ENCODE data around the gene AZIN2. TPM values are rescaled to one million over a fixed set of nuclear protein-coding genes. Genes with fewer than 3 reads are reported as not detected.

The AZIN2 gene
- total RNA-seq, 1 donor from 2014 or later, result 7.0 TPM

GRCh38 chr1:33078030-33078591 is 2.8 kb upstream of the AZIN2 start:
- H3K27me3 Mint-ChIP-seq (ENCODE audit: unreplicated experiment), result peaks cover 4% of the 10 kb centered on the region
- no peaks in the 10 kb centered on the region for H3K36me3 Mint-ChIP-seq (ENCODE audit: unreplicated experiment)
- H3K4me1 Mint-ChIP-seq (ENCODE audit: low read depth, unreplicated experiment), result peaks cover 4% of the 10 kb centered on the region
- H3K27ac Mint-ChIP-seq (ENCODE audit: unreplicated experiment), result no peak overlapping the region
- DNase-seq, result no peak
- H3K9me3 Mint-ChIP-seq (ENCODE audit: unreplicated experiment), result peaks cover 3% of the 10 kb centered on the region
- TF ChIP-seq CTCF (IDR thresholded peaks at IDR 0.05; ENCODE audit: partially characterized antibody, unreplicated experiment), result no peak
- no peak overlapping the region for H3K4me3 Mint-ChIP-seq (ENCODE audit: unreplicated experiment)

- TF ChIP-seq CTCF (IDR thresholded peaks at IDR 0.05; ENCODE audit: partially characterized antibody, unreplicated experiment), result no peak
- no peak overlapping the region for H3K27ac Mint-ChIP-seq (ENCODE audit: unreplicated experiment)
- H3K36me3 Mint-ChIP-seq (ENCODE audit: unreplicated experiment), result no peaks in the 10 kb centered on the region
- peaks cover 6% of the 10 kb centered on the region for H3K27me3 Mint-ChIP-seq (ENCODE audit: unreplicated experiment)
- H3K4me1 Mint-ChIP-seq (ENCODE audit: low read depth, unreplicated experiment), result peaks cover 4% of the 10 kb centered on the region
- peaks cover 3% of the 10 kb centered on the region for H3K9me3 Mint-ChIP-seq (ENCODE audit: unreplicated experiment)
- H3K4me3 Mint-ChIP-seq (ENCODE audit: unreplicated experiment), result peak overlapping the region; percentile 80
- DNase-seq, result no peak
These were observed 580 bp upstream of the AZIN2 start for GRCh38 chr1:33080373-33080772.

- peaks cover 7% of the 10 kb centered on the region for H3K4me1 Mint-ChIP-seq (ENCODE audit: low read depth, unreplicated experiment)
- peaks cover 8% of the 10 kb centered on the region for H3K27me3 Mint-ChIP-seq (ENCODE audit: unreplicated experiment)
- no peak overlapping the region for H3K27ac Mint-ChIP-seq (ENCODE audit: unreplicated experiment)
- peaks cover 4% of the 10 kb centered on the region for H3K9me3 Mint-ChIP-seq (ENCODE audit: unreplicated experiment)
- peak overlapping the region; percentile 84 for H3K4me3 Mint-ChIP-seq (ENCODE audit: unreplicated experiment)
- no peaks in the 10 kb centered on the region for H3K36me3 Mint-ChIP-seq (ENCODE audit: unreplicated experiment)
- no peak for TF ChIP-seq CTCF (IDR thresholded peaks at IDR 0.05; ENCODE audit: partially characterized antibody, unreplicated experiment)
- DNase-seq, result no peak
These were observed 777 bp downstream of the AZIN2 start for GRCh38 chr1:33081554-33082305.

GRCh38 chr1:33082575-33083108 is 1.7 kb downstream of the AZIN2 start:
- peaks cover 6% of the 10 kb centered on the region for H3K9me3 Mint-ChIP-seq (ENCODE audit: unreplicated experiment)
- peaks cover 8% of the 10 kb centered on the region for H3K27me3 Mint-ChIP-seq (ENCODE audit: unreplicated experiment)
- no peak for TF ChIP-seq CTCF (IDR thresholded peaks at IDR 0.05; ENCODE audit: partially characterized antibody, unreplicated experiment)
- no peak overlapping the region for H3K27ac Mint-ChIP-seq (ENCODE audit: unreplicated experiment)
- peaks cover 9% of the 10 kb centered on the region for H3K4me1 Mint-ChIP-seq (ENCODE audit: low read depth, unreplicated experiment)
- no peak for DNase-seq
- H3K4me3 Mint-ChIP-seq (ENCODE audit: unreplicated experiment), result peak overlapping the region; percentile 31
- H3K36me3 Mint-ChIP-seq (ENCODE audit: unreplicated experiment), result no peaks in the 10 kb centered on the region

GRCh38 chr1:33085332-33085731 is 4.4 kb downstream of the AZIN2 start:
- Mint-ChIP-seq H3K27ac (ENCODE audit: unreplicated experiment) (no peak overlapping the region), H3K27me3 (ENCODE audit: unreplicated experiment) (peaks cover 8% of the 10 kb centered on the region), H3K9me3 (ENCODE audit: unreplicated experiment) (peaks cover 6% of the 10 kb centered on the region), H3K36me3 (ENCODE audit: unreplicated experiment) (no peaks in the 10 kb centered on the region), H3K4me1 (ENCODE audit: low read depth, unreplicated experiment) (peaks cover 9% of the 10 kb centered on the region), H3K4me3 (ENCODE audit: unreplicated experiment) (no peak overlapping the region)
- DNase-seq, result no peak
- no peak for TF ChIP-seq CTCF (IDR thresholded peaks at IDR 0.05; ENCODE audit: partially characterized antibody, unreplicated experiment)
